Diencephalon (tissue), 1 donor: ENCODE results near the gene LIME1. TPM values are rescaled to one million over a fixed set of nuclear protein-coding genes. Genes with fewer than 3 reads are reported as not detected.

Experiments
- small RNA-seq: library from RNA; depleted of rRNA; stranded (forward); fragments of <200 nt; gene quantifications from one replicate; pipeline ENCODE3, GENCODE V24; 2014
- total RNA-seq: library from RNA; depleted of rRNA; stranded (reverse); fragments of >200 nt; gene quantifications from one replicate; pipeline ENCODE4 v1.2.3, GENCODE V29; 2014

The LIME1 gene, protein sequence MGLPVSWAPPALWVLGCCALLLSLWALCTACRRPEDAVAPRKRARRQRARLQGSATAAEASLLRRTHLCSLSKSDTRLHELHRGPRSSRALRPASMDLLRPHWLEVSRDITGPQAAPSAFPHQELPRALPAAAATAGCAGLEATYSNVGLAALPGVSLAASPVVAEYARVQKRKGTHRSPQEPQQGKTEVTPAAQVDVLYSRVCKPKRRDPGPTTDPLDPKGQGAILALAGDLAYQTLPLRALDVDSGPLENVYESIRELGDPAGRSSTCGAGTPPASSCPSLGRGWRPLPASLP
- total RNA-seq = 3.5 TPM

DNA sequence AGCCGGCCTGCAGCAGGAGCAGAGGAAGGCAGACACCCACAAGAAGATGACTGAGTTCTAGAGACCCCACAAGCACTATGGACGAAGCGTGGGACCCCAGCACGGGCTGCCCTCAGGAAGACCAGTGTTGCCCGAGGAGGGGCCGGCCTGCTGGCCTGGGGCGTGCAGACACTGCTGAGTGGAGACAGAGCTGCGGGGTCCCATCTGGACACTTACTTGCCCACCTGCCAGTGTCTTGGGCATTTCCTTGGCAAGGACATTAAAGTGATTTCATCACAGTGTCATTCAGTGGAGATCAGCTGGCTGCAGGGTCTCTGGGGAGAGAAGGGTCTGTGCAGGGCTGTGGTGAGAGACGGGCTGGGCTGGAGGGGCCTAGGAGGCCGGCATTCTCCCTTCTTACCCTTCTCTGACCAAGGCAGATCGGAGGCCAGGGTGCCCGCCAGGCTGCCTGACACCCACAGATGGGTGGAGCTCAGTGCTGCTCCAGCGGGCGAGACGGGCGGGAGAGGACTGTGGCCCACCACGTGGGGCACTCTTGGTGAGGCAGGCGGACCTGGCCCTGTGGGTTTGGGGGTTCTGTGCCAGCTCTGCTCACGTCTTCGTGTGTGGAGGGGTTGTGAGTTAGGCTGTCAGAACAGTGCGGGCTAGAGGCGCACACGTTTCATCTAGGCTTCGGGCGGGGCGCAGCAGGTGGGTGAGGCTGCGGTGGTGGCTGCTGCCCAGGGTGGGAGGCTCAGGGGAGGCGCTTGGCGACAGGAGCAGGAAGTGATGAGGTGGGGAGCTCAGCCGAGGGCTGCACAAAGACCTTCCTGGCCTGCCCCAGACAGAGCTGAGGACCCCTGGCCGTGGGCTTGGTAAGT, at the start of gene LIME1:
Gene LIME1, plus strand, starts transcription at position 806 of the 860 bp plus-strand sequence. CDS start 886 bp downstream, outside the sequence.

DNA sequence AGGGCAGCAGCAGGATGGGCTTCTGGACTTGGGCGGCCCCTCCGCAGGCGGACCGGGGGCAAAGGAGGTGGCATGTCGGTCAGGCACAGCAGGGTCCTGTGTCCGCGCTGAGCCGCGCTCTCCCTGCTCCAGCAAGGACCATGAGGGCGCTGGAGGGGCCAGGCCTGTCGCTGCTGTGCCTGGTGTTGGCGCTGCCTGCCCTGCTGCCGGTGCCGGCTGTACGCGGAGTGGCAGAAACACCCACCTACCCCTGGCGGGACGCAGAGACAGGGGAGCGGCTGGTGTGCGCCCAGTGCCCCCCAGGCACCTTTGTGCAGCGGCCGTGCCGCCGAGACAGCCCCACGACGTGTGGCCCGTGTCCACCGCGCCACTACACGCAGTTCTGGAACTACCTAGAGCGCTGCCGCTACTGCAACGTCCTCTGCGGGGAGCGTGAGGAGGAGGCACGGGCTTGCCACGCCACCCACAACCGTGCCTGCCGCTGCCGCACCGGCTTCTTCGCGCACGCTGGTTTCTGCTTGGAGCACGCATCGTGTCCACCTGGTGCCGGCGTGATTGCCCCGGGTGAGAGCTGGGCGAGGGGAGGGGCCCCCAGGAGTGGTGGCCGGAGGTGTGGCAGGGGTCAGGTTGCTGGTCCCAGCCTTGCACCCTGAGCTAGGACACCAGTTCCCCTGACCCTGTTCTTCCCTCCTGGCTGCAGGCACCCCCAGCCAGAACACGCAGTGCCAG, 39.7 kb upstream of the LIME1 start, which contains the start of gene TNFRSF6B:
Gene TNFRSF6B, plus strand, starts transcription at position 25 of the 729 bp plus-strand sequence. Its CDS starts 116 bp downstream, at position 141.

GRCh38 chr20:63707558-63708300, 28.7 kb upstream of the LIME1 start, which contains the start of the genes ARFRP1 and ZGPAT:
ARFRP1 (minus strand) TSS chr20:63707976; CDS start chr20:63707091, 885 bp downstream.
ZGPAT (plus strand) TSS chr20:63708039; CDS start chr20:63708581, 542 bp downstream.

DNA sequence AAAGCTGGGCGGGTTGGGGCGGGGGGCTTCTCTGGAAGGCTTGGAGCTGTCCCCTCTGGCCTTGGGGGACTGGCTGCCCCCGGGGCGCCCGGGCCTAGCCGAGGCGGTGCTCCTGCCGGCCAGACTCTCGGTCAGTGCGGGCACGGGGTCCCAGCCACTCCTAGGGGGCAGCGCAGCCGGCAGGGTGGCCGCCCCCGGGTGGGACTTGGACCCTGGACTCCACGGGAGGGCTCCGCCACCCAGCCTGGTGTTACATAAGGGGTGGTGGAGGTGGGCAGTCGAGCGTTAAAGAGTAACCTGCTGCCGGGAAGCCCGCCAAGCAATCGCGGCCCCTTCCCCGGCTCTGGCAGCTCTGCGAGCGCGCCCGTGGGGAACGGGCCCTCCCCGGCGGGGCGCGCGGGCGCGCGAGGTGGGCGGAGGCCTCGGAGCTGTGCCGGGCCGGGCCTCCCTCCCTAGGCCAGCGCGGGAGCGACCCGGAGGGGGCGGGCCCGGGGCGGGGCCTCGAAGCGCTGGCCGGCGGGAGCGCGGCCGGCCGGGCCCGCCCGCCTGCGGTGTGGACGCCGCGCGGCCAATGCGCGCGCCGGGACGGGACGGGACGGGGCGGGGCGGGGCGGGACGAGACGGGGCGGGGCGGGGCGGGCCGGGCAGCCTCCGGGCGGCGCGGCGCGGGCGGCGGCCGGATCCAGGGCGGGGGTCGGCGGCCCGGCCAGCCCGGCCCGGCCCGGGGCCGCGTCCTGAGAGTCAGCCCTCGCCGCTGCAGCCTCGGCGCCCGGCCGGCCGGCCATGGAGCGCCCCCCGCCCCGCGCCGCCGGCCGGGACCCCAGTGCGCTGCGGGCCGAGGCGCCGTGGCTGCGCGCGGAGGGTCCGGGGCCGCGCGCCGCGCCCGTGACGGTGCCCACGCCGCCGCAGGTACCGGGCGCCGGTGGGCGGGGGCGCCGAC, 2.9 kb downstream of the LIME1 start, which contains the start of gene SLC2A4RG:
Gene SLC2A4RG, plus strand, starts transcription at position 647 of the 940 bp plus-strand sequence. Its CDS starts 137 bp downstream, at position 784.

Small RNA genes lying within 50 kb of the gene (small RNA-seq; reads per million reads assigned to genes)
- gene LIME1 (not detected), gene TNFRSF6B (not detected)

Other genes with a start within 250 kb of the LIME1 start
- 313 TPM for gene EEF1A2, start 237.6 kb upstream of the LIME1 start, total RNA-seq
- 66.2 TPM for gene PPDPF, start 215.9 kb upstream of the LIME1 start, total RNA-seq
- gene PTK6, start 199.3 kb upstream of the LIME1 start, total RNA-seq = not detected
- not detected for gene SRMS, start 188.9 kb upstream of the LIME1 start, total RNA-seq
- 3.5 TPM for gene FNDC11, start 182.5 kb upstream of the LIME1 start, total RNA-seq
- 5.3 TPM for gene HELZ2, start 162.4 kb upstream of the LIME1 start, total RNA-seq
- 7.8 TPM for gene GMEB2, start 109.6 kb upstream of the LIME1 start, total RNA-seq
- 191 TPM for gene STMN3, start 83.2 kb upstream of the LIME1 start, total RNA-seq
- 8.8 TPM for gene RTEL1, start 78.4 kb upstream of the LIME1 start, total RNA-seq
- gene TNFRSF6B, start 40.0 kb upstream of the LIME1 start, total RNA-seq = 1.6 TPM
- 26.3 TPM for gene ARFRP1, start 28.7 kb upstream of the LIME1 start, total RNA-seq
- 12.0 TPM for gene ZGPAT, start 28.6 kb upstream of the LIME1 start, total RNA-seq
- 4.6 TPM for gene SLC2A4RG, start 3.1 kb downstream of the LIME1 start, total RNA-seq
- 20.3 TPM for gene ZBTB46, start 94.6 kb downstream of the LIME1 start, total RNA-seq
- gene ABHD16B, start 124.8 kb downstream of the LIME1 start, total RNA-seq = not detected
- gene TPD52L2, start 128.6 kb downstream of the LIME1 start, total RNA-seq = 30.0 TPM
- 122 TPM for gene DNAJC5, start 158.5 kb downstream of the LIME1 start, total RNA-seq
- 17.8 TPM for gene UCKL1, start 219.8 kb downstream of the LIME1 start, total RNA-seq
- gene ZNF512B, start 233.3 kb downstream of the LIME1 start, total RNA-seq = 18.0 TPM
- 10.4 TPM for gene SAMD10, start 243.0 kb downstream of the LIME1 start, total RNA-seq
- 59.7 TPM for gene PRPF6, start 244.5 kb downstream of the LIME1 start, total RNA-seq